NCI-H526 treated with DMSO at 0.1 percent for 48 hours (cell line): ENCODE data around the gene KRTAP21-2.
"Not testable (repeated sequence)": the region's sequence is repeated elsewhere in the genome, so short reads cannot be mapped to it uniquely, and the experiment has no call there.

ENCODE experiments used
- DNase-seq: peaks from one replicate; lab custom pipeline; 2025; lab: John Stamatoyannopoulos, UW

The KRTAP21-2 gene

DNA sequence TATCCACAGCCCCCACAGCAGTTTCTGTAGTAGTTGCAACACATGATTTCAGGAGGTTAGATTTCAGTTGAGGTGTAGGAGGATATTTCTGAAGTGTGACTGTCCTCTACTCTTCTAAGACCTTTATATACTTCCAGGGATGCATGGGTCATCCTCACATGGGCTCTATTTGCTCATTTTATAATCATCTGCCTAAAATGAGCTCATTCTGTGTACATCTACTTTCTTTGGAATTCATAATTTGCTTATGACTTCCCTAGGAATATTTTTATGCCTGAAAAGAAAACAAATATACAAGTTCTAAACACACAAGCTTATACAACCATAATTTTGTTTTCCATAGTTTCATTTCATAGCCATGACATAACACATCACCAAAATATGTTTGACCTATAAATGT lies at the start of gene KRTAP21-2:
KRTAP21-2 (minus strand) TSS at position 101 of the 400 bp plus-strand sequence; CDS start at position 44, 57 bp downstream.
- DNase-seq: no peak

GRCh38 chr21:30793581-30794314 lies 46.7 kb upstream of the KRTAP21-2 start:
- DNase-seq: no peak

GRCh38 chr21:30779249-30779648 lies 32.2 kb upstream of the KRTAP21-2 start:
- DNase-seq: no peak

GRCh38 chr21:30769724-30770431 lies 22.8 kb upstream of the KRTAP21-2 start:
- no peak for DNase-seq

DNA sequence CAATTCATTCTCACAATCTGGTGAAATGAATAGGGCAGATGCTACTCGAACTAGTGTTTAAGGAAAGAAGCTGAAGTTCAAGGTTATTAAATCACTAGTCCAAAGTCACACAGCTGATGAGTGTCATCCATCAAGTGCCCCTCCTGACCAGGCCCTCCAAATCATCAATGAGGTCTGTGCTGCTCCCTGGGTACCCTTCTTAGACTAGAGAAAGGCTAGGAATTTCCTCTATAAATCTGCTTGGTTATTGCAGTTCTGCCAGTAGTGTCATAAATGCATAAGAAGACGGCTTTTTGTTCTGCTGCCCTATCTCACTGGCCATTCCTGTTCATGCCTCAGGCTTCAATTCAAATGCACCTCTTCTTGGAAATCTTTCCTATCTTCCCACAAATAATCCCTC lies 13.7 kb upstream of the KRTAP21-2 start:
- no peak for DNase-seq

GRCh38 chr21:30758306-30758705 lies 11.2 kb upstream of the KRTAP21-2 start:
- DNase-seq: no peak

- not testable (repeated sequence) for DNase-seq
Measured at GRCh38 chr21:30755328-30755727, 8.3 kb upstream of the KRTAP21-2 start, which contains the start of gene KRTAP21-1. KRTAP21-1 (minus strand) TSS chr21:30755428; CDS start chr21:30755378, 50 bp downstream.

DNA sequence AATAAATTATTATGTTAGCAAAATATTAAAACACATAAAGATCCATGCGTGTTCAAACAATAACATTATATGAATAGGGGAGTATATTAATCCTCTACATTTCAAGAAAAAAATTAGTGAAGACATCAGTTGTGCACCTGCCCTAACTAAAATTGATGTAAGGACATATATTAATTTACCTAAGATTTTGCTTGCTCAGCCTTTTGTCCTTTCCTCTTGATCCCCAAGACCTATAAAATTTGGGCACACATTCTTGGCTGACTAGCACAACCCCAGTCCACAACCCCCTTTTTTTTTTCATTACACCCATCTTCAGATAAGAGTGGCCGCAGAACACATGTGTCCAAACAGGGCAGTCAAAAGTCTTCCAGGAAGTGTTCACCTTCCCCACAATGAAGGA lies 6.6 kb downstream of the KRTAP21-2 start:
- no peak for DNase-seq

- no peak for DNase-seq
Measured at GRCh38 chr21:30733026-30733425, 14.0 kb downstream of the KRTAP21-2 start.

- DNase-seq: no peak
Measured at GRCh38 chr21:30726726-30727125, 20.3 kb downstream of the KRTAP21-2 start.

DNA sequence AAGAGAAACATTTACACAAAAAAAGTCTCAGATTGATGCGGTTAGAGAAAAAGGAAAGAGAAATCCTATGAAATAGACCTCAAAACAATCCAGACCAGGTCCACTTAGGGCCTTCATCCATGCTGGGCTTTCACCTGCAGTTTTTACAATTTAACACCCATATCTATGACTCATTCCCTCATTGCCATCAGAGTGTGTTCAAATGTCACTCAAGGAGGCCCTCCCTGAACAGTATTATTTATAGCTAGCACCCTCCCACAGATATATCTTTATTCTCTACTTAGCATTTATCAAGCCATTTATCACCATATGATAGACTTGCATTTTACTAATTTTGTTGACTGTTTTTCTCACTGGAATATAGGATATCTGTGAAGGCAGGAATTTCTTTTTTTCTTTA lies 27.7 kb downstream of the KRTAP21-2 start:
- no peak for DNase-seq

DNA sequence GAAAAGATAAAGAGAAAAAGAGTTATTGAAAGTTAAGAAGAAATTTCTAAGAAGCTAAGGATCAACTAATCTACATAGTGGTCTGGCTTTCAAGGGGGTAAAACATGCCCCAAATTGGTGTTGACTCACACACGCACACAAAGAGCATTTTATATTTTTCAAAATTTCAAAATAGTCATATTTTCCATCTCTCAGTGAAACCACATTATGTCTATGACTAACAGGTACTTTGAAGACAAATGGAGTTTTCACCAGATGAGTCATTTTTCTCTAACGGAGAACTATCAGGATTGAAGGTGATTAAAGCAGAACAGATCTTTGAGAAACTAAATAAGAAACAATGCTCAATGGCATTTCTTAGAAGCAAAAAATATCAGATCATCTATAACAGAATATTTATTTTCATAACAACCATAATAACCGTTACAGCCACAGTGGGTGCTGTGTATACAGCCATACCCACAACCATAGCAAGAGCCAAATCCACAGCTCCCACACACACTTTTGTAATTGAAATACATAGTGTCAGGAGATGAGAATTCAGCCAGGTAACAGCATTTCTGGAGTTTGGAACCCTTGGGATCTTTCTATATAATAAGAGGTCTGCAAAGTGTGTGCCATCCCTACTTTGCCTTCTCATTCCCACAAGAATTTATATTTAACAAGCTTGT lies 28.7 kb downstream of the KRTAP21-2 start, which contains the start of gene KRTAP21-3:
KRTAP21-3 (minus strand) TSS at position 539 of the 671 bp plus-strand sequence; CDS start at position 521, 18 bp downstream.
- DNase-seq: no peak

- no peak for DNase-seq
Measured at GRCh38 chr21:30717105-30717504, 30.0 kb downstream of the KRTAP21-2 start.

DNA sequence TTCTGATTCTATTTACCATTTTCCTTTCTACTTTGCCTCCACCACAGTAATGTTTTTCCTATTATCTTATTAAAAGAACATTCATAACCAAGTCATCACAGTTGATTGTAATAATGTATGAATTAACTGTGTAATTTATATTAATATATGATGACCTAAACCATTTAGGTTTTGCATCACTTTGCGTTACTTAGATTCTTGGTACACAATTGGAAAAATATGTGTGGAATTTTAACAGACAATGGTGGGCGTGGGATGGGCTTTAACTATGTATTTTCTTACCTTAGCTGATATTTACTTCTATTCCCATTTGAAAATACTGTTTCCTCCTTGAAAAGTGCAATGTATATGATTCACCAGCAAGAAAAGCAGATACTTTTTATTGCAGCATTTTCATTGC lies 32.1 kb downstream of the KRTAP21-2 start:
- no peak for DNase-seq

DNA sequence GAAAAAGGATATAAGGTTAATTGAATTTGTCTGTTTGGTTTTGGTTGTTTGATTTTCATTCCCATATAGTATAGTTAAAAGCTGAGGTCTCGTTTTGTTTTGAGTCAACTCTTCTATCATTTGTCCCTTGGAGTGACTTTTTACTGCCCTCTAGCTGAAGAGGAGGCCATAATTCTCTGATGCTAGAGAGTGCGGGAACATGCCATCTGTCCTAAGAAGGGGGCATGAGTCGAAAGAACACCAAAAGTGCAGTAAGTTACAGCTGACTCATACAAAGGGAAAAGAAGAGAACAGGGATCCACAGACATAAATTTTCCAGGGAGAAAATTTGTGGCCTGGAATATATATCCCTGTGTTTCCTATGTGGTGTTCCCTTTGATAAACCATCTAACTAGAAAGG lies 32.6 kb downstream of the KRTAP21-2 start:
- no peak for DNase-seq

- no peak for DNase-seq
Measured at GRCh38 chr21:30713766-30714165, 33.3 kb downstream of the KRTAP21-2 start.

DNA sequence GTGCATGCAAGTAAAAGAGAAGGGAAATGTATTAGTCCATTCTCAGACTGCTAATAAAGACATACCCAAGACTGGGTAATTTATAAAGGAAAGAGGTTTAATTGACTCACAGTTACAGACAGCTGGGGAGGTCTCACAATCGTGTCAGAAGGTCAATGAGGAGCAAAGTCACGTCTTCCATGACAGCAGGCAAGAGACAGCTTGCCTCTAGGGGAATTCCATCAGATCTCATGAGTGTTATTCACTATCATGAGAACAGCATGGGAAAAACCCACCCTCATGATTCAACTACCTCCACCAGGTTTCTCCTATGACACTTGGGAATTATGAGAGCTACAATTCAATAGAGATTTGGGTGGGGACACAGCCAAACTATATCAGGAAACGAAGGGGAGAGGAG lies 36.6 kb downstream of the KRTAP21-2 start:
- DNase-seq: no peak

DNA sequence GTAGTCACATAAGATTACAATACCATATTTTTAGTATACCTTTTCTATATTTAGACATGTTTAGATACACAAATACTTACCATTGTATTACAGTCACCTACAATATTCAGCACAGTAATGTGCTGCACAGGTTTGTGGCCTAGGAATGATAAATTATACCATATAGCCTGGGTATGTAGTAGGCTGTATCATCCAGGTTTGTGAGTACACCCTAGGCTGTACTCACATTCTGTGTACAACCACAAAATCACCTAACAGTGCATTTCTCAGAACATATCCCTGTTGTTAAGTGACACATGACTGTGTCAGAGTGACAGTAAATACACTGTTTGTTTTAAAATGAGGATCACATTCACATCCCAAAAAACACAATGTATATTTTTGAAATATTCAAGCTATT lies 39.6 kb downstream of the KRTAP21-2 start:
- DNase-seq: no peak
